DOHH2 (cell line): ENCODE data around the gene PTPN12.

Experiments
- EZH2phosphoT487 ChIP-seq: fragments of 200-600 bp; sonication (generic); IDR thresholded peaks from 2 replicates; pipeline ENCODE4 v1.6.1; 2017; ENCODE audit warnings: borderline replicate concordance, mild to moderate bottlenecking, antibody characterized with exemption, low read length, moderate library complexity, mixed read lengths
- TF ChIP-seq, protein P1 (sequence below): fragments of 200-600 bp; sonication (generic); IDR thresholded peaks from one replicate; pipeline ENCODE4 v1.5.1; 2014; ENCODE audit warnings: antibody characterized with exemption, mild to moderate bottlenecking, low read depth, low read length; ENCODE audit not compliant: poor library complexity, severe bottlenecking

DNA sequence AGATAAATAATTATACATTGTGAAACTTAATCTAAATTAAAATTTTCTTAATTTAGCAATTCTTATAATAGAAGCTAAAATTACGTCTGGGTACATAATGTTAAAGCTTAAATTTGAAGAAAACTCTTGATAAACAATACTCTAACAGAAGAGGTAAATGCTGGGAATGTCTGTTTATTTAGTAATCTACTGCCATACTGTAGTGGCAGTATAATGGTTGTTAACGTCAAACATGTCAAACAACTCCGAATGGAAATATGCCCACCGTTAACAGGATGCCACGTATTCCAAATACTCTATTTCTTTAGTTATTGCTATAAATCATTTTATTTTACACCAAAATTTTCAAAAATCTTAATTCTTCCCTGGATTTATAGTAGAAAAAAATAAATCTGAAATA is 40.0 kb upstream of the PTPN12 start:
- TF ChIP-seq, protein P1, sequence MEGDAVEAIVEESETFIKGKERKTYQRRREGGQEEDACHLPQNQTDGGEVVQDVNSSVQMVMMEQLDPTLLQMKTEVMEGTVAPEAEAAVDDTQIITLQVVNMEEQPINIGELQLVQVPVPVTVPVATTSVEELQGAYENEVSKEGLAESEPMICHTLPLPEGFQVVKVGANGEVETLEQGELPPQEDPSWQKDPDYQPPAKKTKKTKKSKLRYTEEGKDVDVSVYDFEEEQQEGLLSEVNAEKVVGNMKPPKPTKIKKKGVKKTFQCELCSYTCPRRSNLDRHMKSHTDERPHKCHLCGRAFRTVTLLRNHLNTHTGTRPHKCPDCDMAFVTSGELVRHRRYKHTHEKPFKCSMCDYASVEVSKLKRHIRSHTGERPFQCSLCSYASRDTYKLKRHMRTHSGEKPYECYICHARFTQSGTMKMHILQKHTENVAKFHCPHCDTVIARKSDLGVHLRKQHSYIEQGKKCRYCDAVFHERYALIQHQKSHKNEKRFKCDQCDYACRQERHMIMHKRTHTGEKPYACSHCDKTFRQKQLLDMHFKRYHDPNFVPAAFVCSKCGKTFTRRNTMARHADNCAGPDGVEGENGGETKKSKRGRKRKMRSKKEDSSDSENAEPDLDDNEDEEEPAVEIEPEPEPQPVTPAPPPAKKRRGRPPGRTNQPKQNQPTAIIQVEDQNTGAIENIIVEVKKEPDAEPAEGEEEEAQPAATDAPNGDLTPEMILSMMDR, result no peak
- no peak for TF ChIP-seq EZH2phosphoT487
